ENCODE measurements around the gene TBL3.
A peak's percentile ranks its signal among the peaks of the same experiment; 100 is the strongest.
"Not testable (repeated sequence)": the region's sequence is repeated elsewhere in the genome, so short reads cannot be mapped to it uniquely, and the experiment has no call there.

TBL3 gene

DNA sequence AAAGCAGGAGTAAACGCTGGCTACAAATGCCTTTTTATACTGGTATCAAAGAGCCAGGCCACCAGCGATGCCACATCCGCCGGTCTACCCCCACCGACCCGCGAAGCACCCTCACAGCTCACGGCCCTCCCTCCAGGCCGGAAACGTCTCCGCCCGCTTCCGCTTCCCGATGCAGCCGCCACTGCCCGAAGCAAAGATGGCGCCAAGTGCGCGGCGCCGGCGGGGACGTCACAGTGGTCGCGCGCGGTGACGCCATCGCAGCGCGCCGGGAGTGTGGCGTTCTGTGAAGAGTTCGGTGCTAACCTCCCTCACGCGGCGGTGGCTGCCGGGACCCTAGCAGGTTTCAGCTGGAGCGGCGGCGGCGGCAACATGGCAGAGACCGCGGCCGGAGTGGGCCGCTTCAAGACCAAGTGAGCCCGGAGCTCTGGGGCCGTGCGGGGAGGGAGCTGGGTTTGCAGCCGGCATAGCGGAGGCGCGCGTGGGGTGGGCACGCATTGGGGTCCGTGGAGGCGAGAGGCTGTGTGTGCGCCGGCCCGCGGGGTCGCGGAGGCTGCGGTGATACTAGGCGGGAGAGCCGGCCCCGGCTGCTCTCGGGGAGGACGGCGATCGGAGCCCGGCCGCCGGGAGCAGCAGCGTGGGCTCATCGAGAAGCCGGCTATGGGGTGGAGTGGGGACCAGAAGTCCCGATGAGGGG, at the start of gene TBL3:
Gene TBL3, plus strand, starts transcription at position 258 of the 694 bp plus-strand sequence. Its CDS starts 112 bp downstream, at position 370.
- DNase-seq (ENCODE audit: low spot score) = peak; percentile 96

DNA sequence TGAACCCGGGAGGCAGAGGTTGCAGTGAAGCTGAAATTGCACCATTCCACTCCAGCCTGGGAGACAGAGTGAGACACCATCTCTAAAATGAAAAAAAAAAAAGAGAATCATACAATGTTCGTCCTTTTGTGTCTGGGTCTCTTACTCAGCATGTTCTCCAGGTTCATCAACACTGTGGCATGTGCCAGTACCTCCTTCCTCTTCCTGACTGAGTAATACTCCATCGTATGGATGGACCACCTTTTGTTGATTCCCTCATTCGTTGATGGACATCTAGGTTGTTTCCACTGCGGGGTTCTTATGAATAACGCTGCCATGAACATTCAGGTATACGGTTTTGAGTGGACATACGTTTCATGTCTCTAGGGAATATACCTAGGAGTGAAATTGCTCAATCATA, 49.5 kb upstream of the TBL3 start:
- DNase-seq (ENCODE audit: low spot score) = no peak

- no peak for DNase-seq (ENCODE audit: low spot score)
These were observed 48.4 kb upstream of the TBL3 start for GRCh38 chr16:1923299-1924034.

DNA sequence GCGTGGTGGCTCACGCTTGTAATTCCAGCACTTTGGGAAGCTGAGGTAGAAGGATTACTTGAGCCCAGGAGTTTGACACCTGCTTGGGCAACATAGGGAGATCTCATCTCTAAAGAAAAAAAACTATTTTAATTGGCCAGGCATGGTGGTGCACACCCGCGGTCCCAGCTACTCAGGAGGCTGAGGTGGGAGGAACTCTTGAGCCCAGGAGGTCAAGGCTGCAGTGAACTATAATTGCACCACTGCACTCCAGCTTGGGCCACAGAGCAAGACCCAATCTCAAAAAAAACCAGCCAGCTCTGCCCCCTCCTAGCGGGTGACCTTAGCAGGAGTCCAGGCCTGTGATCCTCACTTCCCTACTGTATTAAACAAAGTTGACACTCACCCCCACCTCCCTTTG, 47.8 kb upstream of the TBL3 start:
- no peak for DNase-seq (ENCODE audit: low spot score)

GRCh38 chr16:1926271-1926670, 45.6 kb upstream of the TBL3 start:
- no peak for DNase-seq (ENCODE audit: low spot score)

DNA sequence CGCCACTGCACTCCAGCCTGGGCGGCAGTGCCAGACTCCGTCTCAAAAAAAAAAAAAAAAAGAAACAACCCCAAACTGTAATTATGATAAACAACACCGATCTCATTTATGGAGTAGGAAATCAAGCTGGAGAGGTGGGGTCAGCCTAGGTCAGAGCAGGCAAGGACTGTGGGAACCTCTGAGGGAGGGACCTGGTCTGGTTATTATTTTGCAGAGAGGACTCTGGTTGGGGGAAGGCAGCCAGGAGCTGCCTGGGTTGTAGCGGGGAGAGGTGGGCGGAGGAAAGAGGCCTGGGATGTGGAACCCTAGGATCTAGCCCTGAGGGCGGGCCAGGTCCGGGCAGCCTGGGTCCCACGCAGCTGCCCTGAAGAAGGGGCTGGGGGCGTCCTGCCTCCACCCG, 42.7 kb upstream of the TBL3 start:
- no peak for DNase-seq (ENCODE audit: low spot score)

- DNase-seq (ENCODE audit: low spot score) = peak; percentile 90
These were observed 42.1 kb upstream of the TBL3 start for GRCh38 chr16:1929578-1930337.

DNA sequence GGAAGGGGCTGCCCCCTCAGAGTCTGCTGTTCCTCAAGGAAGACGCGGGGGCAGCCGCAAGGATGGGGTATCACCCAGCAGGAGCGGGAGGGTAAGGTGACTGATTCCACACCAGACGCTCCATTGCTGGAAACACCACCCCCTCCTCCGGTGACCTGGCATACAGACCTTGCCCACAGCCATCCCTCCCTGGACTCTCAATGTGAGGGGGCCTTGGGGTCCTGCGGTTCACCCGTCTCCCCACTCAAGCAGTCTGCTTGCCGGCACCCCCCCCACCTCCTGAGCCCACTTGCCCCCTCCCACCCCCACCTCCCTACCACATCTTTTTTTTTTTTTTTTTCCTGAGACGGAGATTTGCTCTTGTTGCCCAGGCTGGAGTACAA, 41.5 kb upstream of the TBL3 start:
- no peak for DNase-seq (ENCODE audit: low spot score)

- DNase-seq (ENCODE audit: low spot score) = no peak
These were observed 39.5 kb upstream of the TBL3 start for GRCh38 chr16:1932050-1933028.

- DNase-seq (ENCODE audit: low spot score) = no peak
These were observed 38.7 kb upstream of the TBL3 start for GRCh38 chr16:1933097-1933661.

GRCh38 chr16:1936945-1937479, 34.8 kb upstream of the TBL3 start:
- DNase-seq (ENCODE audit: low spot score) = no peak

- DNase-seq (ENCODE audit: low spot score) = no peak
These were observed 33.5 kb upstream of the TBL3 start for GRCh38 chr16:1938316-1938715.

DNA sequence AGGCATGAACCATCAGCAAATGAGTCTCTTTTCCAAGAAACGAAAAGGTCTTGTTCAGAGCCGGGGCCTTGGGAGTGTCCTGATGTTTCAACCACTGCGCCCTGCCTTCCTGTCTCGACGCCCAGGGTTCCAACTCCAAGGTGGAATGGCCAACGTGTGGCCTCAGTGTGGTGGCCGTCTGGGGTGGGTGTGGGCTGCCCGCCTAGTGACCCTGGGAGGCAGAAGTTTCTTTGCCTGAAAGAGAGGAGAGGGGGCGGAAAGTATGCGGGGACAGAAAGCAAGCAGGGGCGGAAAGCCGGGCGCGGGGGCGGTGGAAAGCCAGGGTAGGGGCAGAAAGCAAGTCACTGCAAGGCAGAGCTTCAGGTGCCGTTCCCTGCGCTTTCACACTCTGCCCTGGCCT, 32.9 kb upstream of the TBL3 start:
- no peak for DNase-seq (ENCODE audit: low spot score)

- DNase-seq (ENCODE audit: low spot score) = not testable (repeated sequence)
These were observed 32.0 kb upstream of the TBL3 start for GRCh38 chr16:1939833-1940232.

GRCh38 chr16:1940273-1941161, 31.3 kb upstream of the TBL3 start:
- no peak for DNase-seq (ENCODE audit: low spot score)

DNA sequence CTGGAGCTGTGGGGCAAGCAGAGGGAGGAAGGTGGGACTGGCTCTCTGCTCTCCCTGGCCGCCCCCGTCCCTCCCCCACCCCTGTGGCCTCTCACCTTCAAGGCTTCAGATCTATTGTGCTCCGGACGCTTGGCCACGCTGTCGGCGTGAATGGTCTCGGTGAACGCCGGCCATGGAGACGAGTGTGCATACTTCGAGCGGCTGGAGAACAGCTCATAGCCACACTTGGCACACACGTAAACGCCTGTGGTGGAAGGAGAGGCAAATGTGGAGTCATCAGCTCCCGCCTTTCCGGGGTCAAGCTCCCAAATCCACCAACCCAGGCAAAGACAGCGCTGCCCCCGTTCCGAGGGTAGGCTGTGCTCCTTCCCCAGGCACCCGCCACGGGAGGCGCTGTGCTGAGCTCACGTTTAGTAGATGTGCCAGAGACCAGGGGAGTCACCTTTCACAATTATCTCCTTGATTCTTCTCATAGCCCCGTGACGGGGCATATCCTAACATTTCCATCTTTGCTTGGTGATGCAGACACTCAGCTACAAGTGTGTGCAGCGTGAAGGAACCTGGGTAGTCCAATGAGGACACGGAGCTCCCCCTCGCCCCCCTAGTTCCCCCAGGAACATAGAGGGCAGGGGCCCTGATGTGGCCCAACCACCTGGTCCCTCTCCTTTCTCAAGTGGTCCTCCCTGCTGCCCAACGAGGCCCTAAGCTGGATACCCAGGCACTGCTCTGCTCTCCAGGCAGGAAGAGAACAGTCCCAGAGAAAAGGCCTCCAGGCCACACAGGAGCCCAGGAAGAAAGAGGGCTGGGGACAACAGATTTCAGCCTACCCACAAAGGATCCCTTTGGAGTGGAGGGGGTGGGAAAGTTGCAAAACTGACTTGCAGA, 30.4 kb upstream of the TBL3 start:
- no peak for DNase-seq (ENCODE audit: low spot score)

- peak; percentile 19 for DNase-seq (ENCODE audit: low spot score)
These were observed 29.6 kb upstream of the TBL3 start for GRCh38 chr16:1942047-1942809.
